Panc1 (cell line): ENCODE measurements around the gene SCN7A.

Experiments
- CTCF ChIP-seq: fragments of 450-650 bp; IDR thresholded peaks from 2 replicates; pipeline ENCODE4 v1.5.1; 2017; ENCODE audit warnings: mild to moderate bottlenecking
- REST ChIP-seq, 2 experiments: IDR thresholded peaks; 2 replicates each; pipeline ENCODE4 v1.6.1; 2011 to 2012; ENCODE audit warnings: low read depth in 2 of 2, control low read depth in 1 of 2, low read length in 1 of 2, mild to moderate bottlenecking in 1 of 2, moderate library complexity in 1 of 2; ENCODE audit not compliant: insufficient read depth in 1 of 2

- TF ChIP-seq CTCF (peak; percentile 59), REST (IDR thresholded peaks at IDR 0.05; ENCODE audit: insufficient read depth in 1 of 2, low read depth in 2 of 2, low read length in 1 of 2) (no peak)
Measured at GRCh38 chr2:166419616-166419934, 74.5 kb downstream of the SCN7A start.
